Stimulated activated CD8-positive, alpha-beta memory T cell treated with anti-CD3 and anti-CD28 coated beads, Interleukin-2, amount 100 ng/mL, for 1 hour (primary cell): Measurements from ENCODE around the gene OR13A1.
"Not testable (repeated sequence)": the region's sequence is repeated elsewhere in the genome, so short reads cannot be mapped to it uniquely, and the experiment has no call there.

ENCODE experiments used
- DNase-seq, 2 donors: peaks; one replicate each; pipeline ENCODE4 v3.0.0-alpha.2; 2020; ENCODE audit warnings: low read depth in 2 of 2

The OR13A1 gene

GRCh38 chr10:45280113-45280760 lies 35.2 kb downstream of the OR13A1 start:
- DNase-seq: no peak

- no peak for DNase-seq
Measured at GRCh38 chr10:45279682-45280081, 35.7 kb downstream of the OR13A1 start.

GRCh38 chr10:45278860-45279498 lies 36.4 kb downstream of the OR13A1 start:
- DNase-seq: no peak

GRCh38 chr10:45276146-45276545 lies 39.3 kb downstream of the OR13A1 start:
- DNase-seq: not testable (repeated sequence)

GRCh38 chr10:45274364-45274763 lies 41.0 kb downstream of the OR13A1 start:
- no peak for DNase-seq

DNA sequence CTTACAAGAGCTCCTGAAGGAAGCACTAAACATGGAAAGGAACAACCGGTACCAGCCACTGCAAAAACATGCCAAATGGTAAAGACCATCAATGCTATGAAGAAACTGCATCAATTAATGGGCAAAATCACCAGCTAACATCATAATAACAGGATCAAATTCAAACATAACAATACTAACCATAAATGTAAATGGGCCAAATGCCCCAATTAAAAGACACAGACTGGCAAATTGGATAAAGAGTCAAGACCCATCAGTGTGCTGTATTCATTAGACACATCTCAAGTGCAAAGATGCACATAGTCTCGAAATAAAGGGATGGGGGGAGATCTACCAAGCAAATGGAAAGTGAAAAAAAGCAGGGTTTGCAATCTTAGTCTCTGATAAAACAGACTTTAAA lies 47.6 kb downstream of the OR13A1 start:
- DNase-seq: not testable (repeated sequence)

- no peak for DNase-seq
Measured at GRCh38 chr10:45265996-45266395, 49.4 kb downstream of the OR13A1 start.

GRCh38 chr10:45261946-45262345 lies 53.5 kb downstream of the OR13A1 start:
- DNase-seq: no peak

DNA sequence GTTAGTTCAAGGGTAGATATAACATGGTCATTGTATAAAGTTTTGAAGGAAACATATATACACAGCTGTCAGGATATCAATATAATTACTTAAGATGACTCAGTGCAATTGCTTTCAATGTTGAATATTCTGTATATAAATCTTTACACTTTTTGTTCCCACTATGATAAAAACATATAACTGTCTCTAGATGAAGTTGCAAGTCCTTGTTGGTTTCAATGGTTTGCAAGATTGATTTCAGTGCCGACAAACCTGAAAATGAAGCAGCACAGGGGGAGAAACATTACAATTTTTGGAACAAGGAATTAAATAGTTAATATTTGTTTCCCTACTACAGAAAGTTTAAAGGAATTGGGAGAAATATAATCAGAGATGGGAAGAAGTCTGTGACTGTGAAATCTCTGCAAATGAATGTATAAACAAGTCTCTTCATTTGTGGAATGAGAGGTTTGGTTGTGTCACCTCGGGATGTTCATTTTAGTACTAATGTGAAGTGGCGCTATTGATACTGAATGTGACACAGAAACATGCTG lies 54.1 kb downstream of the OR13A1 start:
- DNase-seq: no peak

DNA sequence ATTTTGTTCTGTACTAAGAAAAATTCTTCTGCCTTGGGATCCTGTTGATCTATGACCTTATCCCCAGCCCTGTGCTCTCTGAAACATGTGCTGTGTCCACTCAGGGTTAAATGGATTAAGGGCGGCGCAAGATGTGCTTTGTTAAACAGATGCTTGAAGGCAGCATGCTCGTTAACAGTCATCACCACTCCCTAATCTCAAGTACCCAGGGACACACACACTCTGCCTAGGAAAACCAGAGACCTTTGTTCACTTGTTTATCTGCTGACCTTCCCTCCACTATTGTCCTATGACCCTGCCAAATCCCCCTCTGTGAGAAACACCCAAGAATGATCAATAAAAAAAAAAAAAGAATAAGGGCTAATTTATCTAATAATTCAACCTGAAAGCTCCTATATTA lies 54.8 kb downstream of the OR13A1 start:
- DNase-seq: not testable (repeated sequence)

- not testable (repeated sequence) for DNase-seq
Measured at GRCh38 chr10:45259786-45260495, 55.5 kb downstream of the OR13A1 start.

DNA sequence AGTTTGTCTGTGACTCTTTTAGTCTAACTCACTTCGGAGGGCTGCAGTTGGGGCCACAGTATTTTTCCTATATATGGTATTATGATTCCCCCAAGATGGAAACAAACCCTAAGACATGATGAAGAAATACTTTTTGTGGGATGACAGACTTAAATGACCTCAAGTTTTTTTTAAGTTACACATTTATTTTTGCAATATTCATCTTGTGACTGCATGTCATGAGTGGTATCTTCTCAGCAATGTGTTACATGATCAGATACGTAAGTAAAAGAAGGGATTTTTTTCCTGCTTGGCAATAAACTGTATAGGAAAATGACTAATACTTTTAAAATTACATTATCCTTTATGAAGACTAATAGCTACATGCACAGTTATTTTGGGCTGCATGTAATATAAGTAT lies 57.8 kb downstream of the OR13A1 start:
- DNase-seq: no peak

DNA sequence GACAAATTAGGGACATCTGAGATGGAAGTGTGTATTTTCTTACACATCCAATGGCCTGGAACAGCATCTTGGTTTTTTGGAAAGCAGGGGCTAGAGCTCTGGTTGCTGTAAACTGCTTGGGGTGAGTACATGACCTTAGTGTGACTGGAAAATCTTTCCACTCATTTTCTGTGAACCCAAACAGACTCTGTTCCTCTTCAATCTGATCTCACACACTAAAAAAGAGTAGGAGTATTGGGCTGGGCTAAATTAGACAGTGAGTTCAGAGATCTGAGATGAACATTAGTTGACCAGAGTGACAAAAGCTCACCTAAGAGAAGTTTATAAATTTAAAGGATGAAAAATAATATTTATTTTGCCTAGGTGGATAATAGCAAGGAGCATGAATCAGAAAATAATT lies 59.2 kb downstream of the OR13A1 start:
- no peak for DNase-seq

DNA sequence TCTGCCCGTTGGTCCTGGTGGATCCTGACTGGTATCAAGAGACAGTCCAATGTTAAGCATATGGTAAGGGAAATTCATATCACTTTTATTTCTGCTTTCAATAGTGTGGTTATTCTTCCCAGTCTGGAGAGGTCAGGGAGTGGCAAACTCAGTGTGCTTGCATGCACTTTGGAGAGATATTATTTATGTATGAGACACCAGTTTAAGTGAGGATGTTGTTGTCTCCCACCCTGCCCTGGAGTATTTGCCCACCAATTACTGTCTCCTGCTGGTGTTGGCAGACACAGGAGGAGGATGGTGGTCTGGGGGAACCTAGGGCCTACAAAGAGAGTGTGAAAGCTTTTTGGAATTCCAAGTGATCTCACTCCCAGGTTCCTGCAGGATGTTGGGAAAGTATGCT lies 59.7 kb downstream of the OR13A1 start:
- DNase-seq: no peak

DNA sequence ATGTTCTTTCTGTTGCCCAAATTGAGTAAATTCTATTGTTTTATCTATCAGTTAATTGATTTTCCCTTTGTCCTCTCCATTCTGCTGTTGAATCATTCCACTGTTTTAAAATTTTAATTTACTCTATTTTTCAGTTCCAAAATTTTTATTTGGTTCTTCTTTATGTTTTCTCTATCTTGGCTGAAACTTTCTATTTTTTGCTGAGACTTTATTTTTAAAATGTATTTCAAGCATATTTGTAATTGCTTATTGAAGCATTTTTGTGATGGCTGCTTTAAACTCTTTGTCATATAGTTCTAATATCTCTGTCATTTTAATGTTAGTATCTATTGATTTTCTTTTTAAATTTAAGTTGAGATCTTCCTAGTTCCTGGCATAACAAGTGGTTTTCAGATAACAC lies 60.5 kb downstream of the OR13A1 start:
- DNase-seq: no peak

GRCh38 chr10:45253183-45253914 lies 62.1 kb downstream of the OR13A1 start:
- DNase-seq: no peak
